Ishikawa (cell line): ENCODE results near the gene MCM8.

Experiments
- CEBPB ChIP-seq: IDR thresholded peaks from 2 replicates; pipeline ENCODE4 v1.6.1; 2012
- CREB1 ChIP-seq: IDR thresholded peaks from 2 replicates; pipeline ENCODE4 v1.6.1; 2012; ENCODE audit warnings: low read depth
- EP300 ChIP-seq: IDR thresholded peaks from 2 replicates; pipeline ENCODE4 v1.6.1; 2012; ENCODE audit warnings: borderline replicate concordance
- FOXM1 ChIP-seq: IDR thresholded peaks from 2 replicates; pipeline ENCODE4 v1.6.1; 2012; ENCODE audit warnings: low read depth, borderline replicate concordance
- MAX ChIP-seq: IDR thresholded peaks from 2 replicates; pipeline ENCODE4 v1.6.1; 2012
- NFIC ChIP-seq: IDR thresholded peaks from 2 replicates; pipeline ENCODE4 v1.6.1; 2012
- REST ChIP-seq: IDR thresholded peaks from 2 replicates; pipeline ENCODE4 v1.6.1; 2012; ENCODE audit warnings: low read depth, mild to moderate bottlenecking
- TAF1 ChIP-seq: IDR thresholded peaks from 2 replicates; pipeline ENCODE4 v1.6.1; 2012; ENCODE audit warnings: low read depth, mild to moderate bottlenecking
- TCF12 ChIP-seq: IDR thresholded peaks from 2 replicates; pipeline ENCODE4 v1.6.1; 2012; ENCODE audit warnings: low read depth
- TEAD4 ChIP-seq: IDR thresholded peaks from 2 replicates; pipeline ENCODE4 v1.6.1; 2012
- YY1 ChIP-seq: IDR thresholded peaks from 2 replicates; pipeline ENCODE4 v1.6.1; 2012; ENCODE audit warnings: low read depth
- ZBTB7A ChIP-seq: IDR thresholded peaks from 2 replicates; pipeline ENCODE4 v1.6.1; 2012; ENCODE audit warnings: low read depth

- TF ChIP-seq EP300 (no peak), TAF1 (no peak), YY1 (no peak), MAX (no peak), TCF12 (no peak), CEBPB (no peak), FOXM1 (no peak), ZBTB7A (no peak), REST (no peak), CREB1 (no peak), NFIC (no peak), TEAD4 (no peak)
Observed at GRCh38 chr20:5932796-5933195, 17.7 kb upstream of the MCM8 start.
